Measurements from ENCODE around the gene DCUN1D2.

The DCUN1D2 gene

GRCh38 chr13:113533161-113533840 is 42.8 kb upstream of the DCUN1D2 start:
- no peak overlapping the region for H3K27ac ChIP-seq (replicated peaks)
- no peak for TF ChIP-seq SPI1 (IDR thresholded peaks at IDR 0.05; ENCODE audit: borderline replicate concordance, low read depth)
- no peak for TF ChIP-seq GABPA (IDR thresholded peaks at IDR 0.05; ENCODE audit: low read depth)
- TF ChIP-seq POLR2AphosphoS5 (IDR thresholded peaks at IDR 0.05; ENCODE audit: low read depth) = no peak
- TF ChIP-seq, protein P1, sequence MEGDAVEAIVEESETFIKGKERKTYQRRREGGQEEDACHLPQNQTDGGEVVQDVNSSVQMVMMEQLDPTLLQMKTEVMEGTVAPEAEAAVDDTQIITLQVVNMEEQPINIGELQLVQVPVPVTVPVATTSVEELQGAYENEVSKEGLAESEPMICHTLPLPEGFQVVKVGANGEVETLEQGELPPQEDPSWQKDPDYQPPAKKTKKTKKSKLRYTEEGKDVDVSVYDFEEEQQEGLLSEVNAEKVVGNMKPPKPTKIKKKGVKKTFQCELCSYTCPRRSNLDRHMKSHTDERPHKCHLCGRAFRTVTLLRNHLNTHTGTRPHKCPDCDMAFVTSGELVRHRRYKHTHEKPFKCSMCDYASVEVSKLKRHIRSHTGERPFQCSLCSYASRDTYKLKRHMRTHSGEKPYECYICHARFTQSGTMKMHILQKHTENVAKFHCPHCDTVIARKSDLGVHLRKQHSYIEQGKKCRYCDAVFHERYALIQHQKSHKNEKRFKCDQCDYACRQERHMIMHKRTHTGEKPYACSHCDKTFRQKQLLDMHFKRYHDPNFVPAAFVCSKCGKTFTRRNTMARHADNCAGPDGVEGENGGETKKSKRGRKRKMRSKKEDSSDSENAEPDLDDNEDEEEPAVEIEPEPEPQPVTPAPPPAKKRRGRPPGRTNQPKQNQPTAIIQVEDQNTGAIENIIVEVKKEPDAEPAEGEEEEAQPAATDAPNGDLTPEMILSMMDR (IDR thresholded peaks at IDR 0.05; ENCODE audit: insufficient read depth, low read length) = no peak
- TF ChIP-seq, protein P2, sequence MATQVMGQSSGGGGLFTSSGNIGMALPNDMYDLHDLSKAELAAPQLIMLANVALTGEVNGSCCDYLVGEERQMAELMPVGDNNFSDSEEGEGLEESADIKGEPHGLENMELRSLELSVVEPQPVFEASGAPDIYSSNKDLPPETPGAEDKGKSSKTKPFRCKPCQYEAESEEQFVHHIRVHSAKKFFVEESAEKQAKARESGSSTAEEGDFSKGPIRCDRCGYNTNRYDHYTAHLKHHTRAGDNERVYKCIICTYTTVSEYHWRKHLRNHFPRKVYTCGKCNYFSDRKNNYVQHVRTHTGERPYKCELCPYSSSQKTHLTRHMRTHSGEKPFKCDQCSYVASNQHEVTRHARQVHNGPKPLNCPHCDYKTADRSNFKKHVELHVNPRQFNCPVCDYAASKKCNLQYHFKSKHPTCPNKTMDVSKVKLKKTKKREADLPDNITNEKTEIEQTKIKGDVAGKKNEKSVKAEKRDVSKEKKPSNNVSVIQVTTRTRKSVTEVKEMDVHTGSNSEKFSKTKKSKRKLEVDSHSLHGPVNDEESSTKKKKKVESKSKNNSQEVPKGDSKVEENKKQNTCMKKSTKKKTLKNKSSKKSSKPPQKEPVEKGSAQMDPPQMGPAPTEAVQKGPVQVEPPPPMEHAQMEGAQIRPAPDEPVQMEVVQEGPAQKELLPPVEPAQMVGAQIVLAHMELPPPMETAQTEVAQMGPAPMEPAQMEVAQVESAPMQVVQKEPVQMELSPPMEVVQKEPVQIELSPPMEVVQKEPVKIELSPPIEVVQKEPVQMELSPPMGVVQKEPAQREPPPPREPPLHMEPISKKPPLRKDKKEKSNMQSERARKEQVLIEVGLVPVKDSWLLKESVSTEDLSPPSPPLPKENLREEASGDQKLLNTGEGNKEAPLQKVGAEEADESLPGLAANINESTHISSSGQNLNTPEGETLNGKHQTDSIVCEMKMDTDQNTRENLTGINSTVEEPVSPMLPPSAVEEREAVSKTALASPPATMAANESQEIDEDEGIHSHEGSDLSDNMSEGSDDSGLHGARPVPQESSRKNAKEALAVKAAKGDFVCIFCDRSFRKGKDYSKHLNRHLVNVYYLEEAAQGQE (IDR thresholded peaks at IDR 0.05; ENCODE audit: insufficient replicate concordance, low read depth) = no peak
- no peak overlapping the region for H3K4me3 ChIP-seq (replicated peaks; ENCODE audit: insufficient read depth, low read length)
- H3K27me3 ChIP-seq (ENCODE audit: insufficient read depth, poor library complexity, severe bottlenecking) = no peaks in the 10 kb centered on the region
- DNase-seq (ENCODE audit: low read depth in 1 of 2, low spot score in 1 of 2) = no peak

DNA sequence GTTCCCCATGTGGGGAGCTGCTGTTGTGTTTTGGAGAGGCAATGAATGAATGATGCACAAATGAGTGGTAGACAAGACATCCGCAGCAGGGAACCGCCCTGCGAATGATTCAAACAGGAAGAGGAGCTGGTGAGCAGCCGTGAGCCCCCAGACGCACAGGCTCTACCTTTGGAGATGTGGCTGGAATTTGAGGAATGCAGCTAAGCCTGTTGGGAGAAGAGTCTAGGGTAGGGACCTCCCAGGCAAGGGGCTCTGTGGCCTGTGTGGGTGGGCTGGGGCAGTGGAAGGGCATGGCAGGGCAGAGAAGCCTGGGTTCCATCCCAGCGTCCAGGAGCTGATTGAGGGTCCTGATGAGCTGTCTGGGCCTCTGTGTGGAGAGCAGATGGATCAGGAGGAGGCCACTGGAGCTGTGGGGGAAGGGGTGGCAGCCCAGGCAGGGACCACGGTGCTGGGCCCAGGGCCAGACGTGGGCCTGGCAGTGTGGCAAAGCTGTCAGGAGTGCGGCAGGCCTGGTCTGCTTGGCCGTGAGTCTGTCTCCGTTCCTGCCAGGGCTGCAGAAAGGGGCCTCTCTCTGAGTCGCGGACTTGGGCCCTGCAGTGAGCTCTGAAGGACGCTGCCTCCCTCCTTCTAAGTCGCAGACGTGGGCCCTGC is 41.8 kb upstream of the DCUN1D2 start:
- DNase-seq (ENCODE audit: low read depth in 1 of 2, low spot score in 1 of 2) = no peak
- H3K4me3 ChIP-seq (replicated peaks; ENCODE audit: insufficient read depth, low read length) = no peak overlapping the region
- no peaks in the 10 kb centered on the region for H3K27me3 ChIP-seq (ENCODE audit: insufficient read depth, poor library complexity, severe bottlenecking)
- TF ChIP-seq, protein P2 (IDR thresholded peaks at IDR 0.05; ENCODE audit: insufficient replicate concordance, low read depth) = no peak
- TF ChIP-seq, protein P1 (IDR thresholded peaks at IDR 0.05; ENCODE audit: insufficient read depth, low read length) = no peak
- TF ChIP-seq POLR2AphosphoS5 (IDR thresholded peaks at IDR 0.05; ENCODE audit: low read depth) = no peak
- TF ChIP-seq SPI1 (IDR thresholded peaks at IDR 0.05; ENCODE audit: borderline replicate concordance, low read depth) = no peak
- TF ChIP-seq GABPA (IDR thresholded peaks at IDR 0.05; ENCODE audit: low read depth) = no peak
- no peak overlapping the region for H3K27ac ChIP-seq (replicated peaks)

DNA sequence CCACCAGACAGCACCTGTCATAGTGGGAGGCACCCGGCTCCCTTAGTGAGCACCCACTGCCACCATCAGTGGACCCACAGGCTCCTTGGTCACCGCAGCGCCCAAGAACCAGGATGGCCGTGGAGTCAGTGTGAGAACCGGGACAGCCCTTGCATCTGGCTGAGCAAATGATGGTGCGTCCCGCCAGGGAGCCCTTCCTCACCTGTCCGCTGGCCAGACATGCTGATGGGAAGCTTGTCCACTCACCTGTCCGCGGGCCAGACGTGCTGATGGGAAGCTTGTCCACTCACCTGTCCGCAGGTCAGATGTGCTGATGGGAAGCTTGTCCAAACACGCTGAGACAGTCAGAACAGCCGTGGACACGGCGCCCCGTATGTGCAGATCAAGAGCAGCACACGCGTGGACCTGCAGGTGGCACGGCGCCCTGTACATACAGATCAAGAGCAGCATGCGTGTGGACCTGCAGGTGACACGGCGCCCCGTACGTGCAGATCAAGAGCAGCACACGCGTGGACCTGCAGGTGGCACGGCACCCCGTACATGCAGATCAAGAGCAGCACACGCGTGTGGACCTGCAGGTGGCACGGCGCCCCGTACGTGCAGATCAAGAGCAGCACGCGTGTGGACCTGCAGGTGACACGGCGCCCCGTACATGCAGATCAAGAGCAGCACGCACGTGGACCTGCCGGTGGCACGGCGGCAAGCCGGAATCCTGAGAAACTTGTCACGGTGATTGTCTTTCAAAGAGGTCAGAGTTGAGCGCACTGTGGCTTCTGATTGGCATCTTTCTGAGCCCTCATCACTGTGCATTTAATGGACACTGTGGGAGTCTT is 40.7 kb upstream of the DCUN1D2 start:
- no peak overlapping the region for H3K4me3 ChIP-seq (replicated peaks; ENCODE audit: insufficient read depth, low read length)
- TF ChIP-seq POLR2AphosphoS5 (IDR thresholded peaks at IDR 0.05; ENCODE audit: low read depth) (no peak), SPI1 (IDR thresholded peaks at IDR 0.05; ENCODE audit: borderline replicate concordance, low read depth) (no peak), GABPA (IDR thresholded peaks at IDR 0.05; ENCODE audit: low read depth) (no peak)
- TF ChIP-seq, protein P2 (IDR thresholded peaks at IDR 0.05; ENCODE audit: insufficient replicate concordance, low read depth) = no peak
- TF ChIP-seq, protein P1 (IDR thresholded peaks at IDR 0.05; ENCODE audit: insufficient read depth, low read length) = no peak
- no peak overlapping the region for H3K27ac ChIP-seq (replicated peaks)
- H3K27me3 ChIP-seq (ENCODE audit: insufficient read depth, poor library complexity, severe bottlenecking) = no peaks in the 10 kb centered on the region
- no peak for DNase-seq (ENCODE audit: low read depth in 1 of 2, low spot score in 1 of 2)

Measured in HL-60 (cell line).